Bronchial epithelial cell (primary cell): ENCODE measurements around the gene CENPU. TPM values are rescaled to one million over a fixed set of nuclear protein-coding genes. Genes with fewer than 3 reads are reported as not detected.
A peak's percentile ranks its signal among the peaks of the same experiment; 100 is the strongest.
"Not testable (repeated sequence)": the region's sequence is repeated elsewhere in the genome, so short reads cannot be mapped to it uniquely, and the experiment has no call there.

Source experiments
- DNase-seq: peaks from one replicate; pipeline ENCODE4 v3.0.0-alpha.2; 2010; ENCODE audit warnings: low read depth
- FAIRE-seq: peaks from 2 replicates; lab custom pipeline; 2011; peaks lifted over from hg19 to GRCh38; lab: Jason Lieb, UNC
- H3K27me3 ChIP-seq: 2 replicates; pipeline ENCODE4 v1.5.1; 2011; ENCODE audit warnings: low read length; ENCODE audit not compliant: control insufficient read depth, insufficient read depth
- H3K36me3 ChIP-seq: 2 replicates; pipeline ENCODE4 v1.5.1; 2011; ENCODE audit warnings: low read length; ENCODE audit not compliant: control insufficient read depth, insufficient read depth
- H3K4me3 ChIP-seq: 2 replicates; pipeline ENCODE4 v1.5.1; 2011; ENCODE audit warnings: mild to moderate bottlenecking, low read depth, low read length, control low read depth
- total RNA-seq: library from RNA; depleted of rRNA; stranded (reverse); fragments of >200 nt; gene quantifications from 2 replicates; pipeline ENCODE4 v1.2.1, GENCODE V29; 2014
- TF ChIP-seq, protein P1 (sequence below): IDR thresholded peaks from 2 replicates; pipeline ENCODE4 v1.5.1; 2011; ENCODE audit warnings: mild to moderate bottlenecking, moderate library complexity, low read length, control low read depth, inconsistent platforms; ENCODE audit not compliant: insufficient read depth, severe bottlenecking

Gene CENPU
- total RNA-seq, 1 donor from 2014 or later: 2.1 TPM

DNA sequence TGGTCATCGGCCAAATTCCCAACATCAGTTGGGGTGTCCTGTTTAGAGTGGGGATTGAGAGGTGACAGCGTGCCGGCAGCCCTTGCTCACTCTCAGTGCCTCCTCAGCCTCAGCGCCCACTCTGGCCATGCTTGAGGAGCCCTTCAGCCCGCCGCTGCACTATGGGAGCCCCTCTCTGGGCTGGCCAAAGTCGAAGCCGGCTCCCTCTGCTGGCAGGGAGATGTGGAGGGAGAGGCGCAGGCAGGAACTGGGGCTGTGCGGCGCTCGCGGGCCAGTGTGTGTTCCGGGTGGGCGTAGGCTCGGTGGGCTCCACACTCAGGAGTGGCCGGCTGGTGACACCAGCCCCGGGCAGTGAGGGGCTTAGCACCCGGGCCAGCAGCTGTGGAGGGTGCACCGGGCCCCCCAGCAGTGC is 7.1 kb upstream of the CENPU start:
- no peaks in the 10 kb centered on the region for H3K27me3 ChIP-seq
- DNase-seq (no peak), FAIRE-seq (no peak)
- no peak overlapping the region for H3K4me3 ChIP-seq
- no peaks in the 10 kb centered on the region for H3K36me3 ChIP-seq
- TF ChIP-seq, protein P1, sequence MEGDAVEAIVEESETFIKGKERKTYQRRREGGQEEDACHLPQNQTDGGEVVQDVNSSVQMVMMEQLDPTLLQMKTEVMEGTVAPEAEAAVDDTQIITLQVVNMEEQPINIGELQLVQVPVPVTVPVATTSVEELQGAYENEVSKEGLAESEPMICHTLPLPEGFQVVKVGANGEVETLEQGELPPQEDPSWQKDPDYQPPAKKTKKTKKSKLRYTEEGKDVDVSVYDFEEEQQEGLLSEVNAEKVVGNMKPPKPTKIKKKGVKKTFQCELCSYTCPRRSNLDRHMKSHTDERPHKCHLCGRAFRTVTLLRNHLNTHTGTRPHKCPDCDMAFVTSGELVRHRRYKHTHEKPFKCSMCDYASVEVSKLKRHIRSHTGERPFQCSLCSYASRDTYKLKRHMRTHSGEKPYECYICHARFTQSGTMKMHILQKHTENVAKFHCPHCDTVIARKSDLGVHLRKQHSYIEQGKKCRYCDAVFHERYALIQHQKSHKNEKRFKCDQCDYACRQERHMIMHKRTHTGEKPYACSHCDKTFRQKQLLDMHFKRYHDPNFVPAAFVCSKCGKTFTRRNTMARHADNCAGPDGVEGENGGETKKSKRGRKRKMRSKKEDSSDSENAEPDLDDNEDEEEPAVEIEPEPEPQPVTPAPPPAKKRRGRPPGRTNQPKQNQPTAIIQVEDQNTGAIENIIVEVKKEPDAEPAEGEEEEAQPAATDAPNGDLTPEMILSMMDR: no peak

DNA sequence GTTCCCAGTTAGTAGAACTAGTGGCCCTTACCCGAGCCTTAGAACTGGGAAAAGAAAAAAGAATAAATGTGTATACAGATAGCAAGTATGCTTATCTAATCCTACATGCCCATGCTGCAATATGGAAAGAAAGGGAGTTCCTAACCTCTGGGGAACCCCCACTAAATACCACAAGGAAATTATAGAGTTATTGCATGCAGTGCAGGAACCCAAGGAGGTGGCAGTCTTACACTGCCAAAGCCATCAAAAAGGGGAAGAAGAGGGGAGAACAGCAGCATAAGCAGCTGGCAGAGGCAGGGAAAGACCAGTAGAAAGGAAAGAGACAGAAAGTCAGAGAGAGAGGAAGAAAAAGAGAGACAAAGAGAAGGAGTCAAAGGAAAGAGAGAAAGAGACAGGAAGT is 5.7 kb upstream of the CENPU start:
- not testable (repeated sequence) for FAIRE-seq, H3K27me3 ChIP-seq, DNase-seq, H3K4me3 ChIP-seq, H3K36me3 ChIP-seq

DNA sequence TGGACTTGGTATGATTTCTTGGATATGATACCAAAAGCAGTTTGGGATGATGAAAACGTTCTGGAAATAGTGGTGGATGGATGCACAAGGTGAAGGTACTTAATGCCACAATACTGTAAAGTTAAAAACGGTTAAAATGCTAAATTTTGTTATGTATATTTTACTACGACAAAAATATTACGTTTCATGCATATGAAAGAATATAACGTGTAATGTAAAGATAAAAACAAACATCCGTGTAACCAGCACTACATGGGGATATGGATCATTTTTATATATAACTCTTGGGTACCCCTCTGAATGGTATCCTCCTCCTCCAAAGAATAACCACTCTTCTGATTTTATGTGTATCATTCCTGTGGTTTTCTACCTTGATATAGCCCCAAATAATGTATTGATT is 862 bp upstream of the CENPU start:
- DNase-seq (no peak), FAIRE-seq (no peak)
- TF ChIP-seq, protein P1: no peak
- Histone ChIP-seq H3K27me3 (no peaks in the 10 kb centered on the region), H3K4me3 (peak overlapping the region; percentile 72), H3K36me3 (no peaks in the 10 kb centered on the region)

DNA sequence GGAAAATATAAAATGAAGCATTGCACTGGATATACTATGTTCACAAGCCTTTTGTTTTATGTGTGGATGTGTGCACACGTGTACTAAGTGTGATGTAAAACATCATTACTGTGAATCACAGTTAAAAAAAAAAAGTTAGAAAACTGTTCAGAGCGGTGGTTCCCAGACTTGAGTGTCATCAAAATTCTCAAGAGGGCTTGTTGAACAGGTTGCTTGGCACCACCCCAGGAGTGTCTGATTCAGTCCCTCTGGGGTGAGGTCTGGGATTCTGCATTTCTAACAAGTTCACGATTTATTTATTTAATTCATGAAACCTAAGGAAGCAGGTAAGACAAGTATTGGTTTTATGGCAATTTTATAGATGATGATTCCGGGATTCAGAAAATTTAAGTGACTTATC is 1.8 kb downstream of the CENPU start:
- H3K27me3 ChIP-seq: no peaks in the 10 kb centered on the region
- H3K4me3 ChIP-seq: no peak overlapping the region
- peak; percentile 98 for DNase-seq
- FAIRE-seq: no peak
- TF ChIP-seq, protein P1: no peak
- no peaks in the 10 kb centered on the region for H3K36me3 ChIP-seq

DNA sequence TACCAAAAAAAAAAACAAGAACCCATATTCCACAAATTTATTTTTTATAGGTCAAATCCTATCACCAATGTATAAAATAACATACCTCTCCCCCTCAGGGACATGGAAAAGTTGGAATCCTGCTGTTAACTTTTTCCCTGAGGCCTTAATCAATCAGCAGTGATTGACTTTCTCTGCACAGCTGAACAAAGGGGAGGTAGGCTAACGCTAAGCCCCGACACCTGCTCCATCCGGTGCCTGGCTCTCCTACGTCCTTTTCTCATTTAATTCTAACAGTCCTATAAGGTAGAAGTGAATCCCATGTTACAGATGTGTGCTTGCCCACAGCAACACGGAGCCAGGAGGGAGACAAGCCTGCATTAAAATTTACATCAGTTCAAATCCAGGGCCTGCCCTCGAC is 2.8 kb downstream of the CENPU start:
- TF ChIP-seq, protein P1: no peak
- H3K4me3 ChIP-seq: no peak overlapping the region
- DNase-seq: no peak
- H3K36me3 ChIP-seq: no peaks in the 10 kb centered on the region
- no peaks in the 10 kb centered on the region for H3K27me3 ChIP-seq
- no peak for FAIRE-seq

DNA sequence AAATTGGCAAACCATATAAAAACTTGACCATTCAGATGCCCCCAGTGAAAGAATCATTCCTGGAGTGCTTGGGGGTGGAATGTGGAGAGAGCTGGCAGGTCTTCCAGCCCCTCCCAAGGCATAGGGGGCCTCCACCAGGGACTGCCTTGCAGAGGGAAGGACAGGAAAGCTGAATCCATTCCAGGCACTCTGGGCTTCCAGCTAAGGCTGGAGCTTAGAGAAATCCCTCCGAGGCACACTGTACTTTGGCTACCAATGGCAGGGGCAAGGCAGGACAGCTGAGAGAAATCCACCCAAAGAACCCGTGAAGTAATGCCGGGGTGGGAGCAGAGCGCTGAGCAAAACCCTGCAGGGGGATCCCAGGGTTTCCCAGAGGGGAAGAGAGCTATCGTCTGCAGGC is 4.0 kb downstream of the CENPU start:
- Histone ChIP-seq H3K36me3 (no peaks in the 10 kb centered on the region), H3K4me3 (no peak overlapping the region), H3K27me3 (no peaks in the 10 kb centered on the region)
- TF ChIP-seq, protein P1: no peak
- FAIRE-seq (no peak), DNase-seq (no peak)
